HG02610 (cell line): ENCODE data around the gene MYLK4.
A peak's percentile ranks its signal among the peaks of the same experiment; 100 is the strongest.
"Not testable (repeated sequence)": the region's sequence is repeated elsewhere in the genome, so short reads cannot be mapped to it uniquely, and the experiment has no call there.

Experiments
- ATAC-seq: cut with Tn5 transposase; IDR thresholded peaks from one replicate; pipeline ENCODE4 v1.9.1; 2021; ENCODE audit warnings: mild to moderate bottlenecking, moderate library complexity; ENCODE audit not compliant: unreplicated experiment

The MYLK4 gene

GRCh38 chr6:2780102-2780737 lies 29.5 kb upstream of the MYLK4 start:
- ATAC-seq = no peak

GRCh38 chr6:2777249-2777648 lies 26.5 kb upstream of the MYLK4 start:
- no peak for ATAC-seq

GRCh38 chr6:2775003-2775402 lies 24.3 kb upstream of the MYLK4 start:
- no peak for ATAC-seq

- no peak for ATAC-seq
These were observed 22.7 kb upstream of the MYLK4 start for GRCh38 chr6:2773449-2773848.

- no peak for ATAC-seq
These were observed 22.1 kb upstream of the MYLK4 start for GRCh38 chr6:2772840-2773239.

- no peak for ATAC-seq
These were observed 20.4 kb upstream of the MYLK4 start for GRCh38 chr6:2771079-2771478.

GRCh38 chr6:2770171-2770570 lies 19.4 kb upstream of the MYLK4 start:
- ATAC-seq = no peak

GRCh38 chr6:2768696-2769095 lies 18.0 kb upstream of the MYLK4 start:
- no peak for ATAC-seq

- no peak for ATAC-seq
These were observed 17.2 kb upstream of the MYLK4 start for GRCh38 chr6:2767657-2768524.

- ATAC-seq = no peak
These were observed 16.3 kb upstream of the MYLK4 start for GRCh38 chr6:2766767-2767656.

- ATAC-seq = peak; percentile 28
These were observed 15.4 kb upstream of the MYLK4 start for GRCh38 chr6:2765896-2766766.

GRCh38 chr6:2765166-2765895 lies 14.6 kb upstream of the MYLK4 start, which contains the start of gene WRNIP1:
Gene WRNIP1 (plus strand): TSS chr6:2765393. CDS start chr6:2765623, 230 bp downstream.
- ATAC-seq = peak; percentile 85

- peak; percentile 63 for ATAC-seq
These were observed 14.0 kb upstream of the MYLK4 start for GRCh38 chr6:2764610-2765165.

- ATAC-seq = no peak
These were observed 13.3 kb upstream of the MYLK4 start for GRCh38 chr6:2763876-2764540.

GRCh38 chr6:2763345-2763841 lies 12.7 kb upstream of the MYLK4 start:
- no peak for ATAC-seq

GRCh38 chr6:2762868-2763267 lies 12.1 kb upstream of the MYLK4 start:
- not testable (repeated sequence) for ATAC-seq

- ATAC-seq = no peak
These were observed 10.4 kb upstream of the MYLK4 start for GRCh38 chr6:2760882-2761842.
